GM19023 (cell line): ENCODE data around the gene ST3GAL3.
"Not testable (repeated sequence)": the region's sequence is repeated elsewhere in the genome, so short reads cannot be mapped to it uniquely, and the experiment has no call there.

Experiments used
- ATAC-seq: cut with Tn5 transposase; IDR thresholded peaks from one replicate; pipeline ENCODE4 v1.9.1; 2021; ENCODE audit warnings: mild to moderate bottlenecking, moderate library complexity; ENCODE audit not compliant: unreplicated experiment

The ST3GAL3 gene

DNA sequence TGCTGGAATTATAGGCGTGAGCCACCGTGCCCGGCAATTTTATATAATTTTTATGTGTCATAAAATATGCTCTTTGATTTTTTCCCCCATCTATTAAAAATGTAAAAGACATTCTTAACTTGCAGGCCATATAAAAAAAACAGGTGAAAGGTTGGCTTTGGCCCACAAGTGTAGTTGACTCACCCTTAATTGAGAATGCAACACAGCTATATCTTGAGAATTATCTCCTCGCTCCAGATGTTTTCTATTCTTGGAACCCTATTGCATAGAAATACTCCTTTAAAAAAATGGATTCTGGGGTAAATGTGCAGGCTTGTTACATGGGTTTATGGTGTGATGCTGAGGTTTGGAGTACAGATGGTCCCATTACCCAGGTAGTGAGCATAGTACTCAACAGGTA lies 112.0 kb downstream of the ST3GAL3 start:
- ATAC-seq = no peak

DNA sequence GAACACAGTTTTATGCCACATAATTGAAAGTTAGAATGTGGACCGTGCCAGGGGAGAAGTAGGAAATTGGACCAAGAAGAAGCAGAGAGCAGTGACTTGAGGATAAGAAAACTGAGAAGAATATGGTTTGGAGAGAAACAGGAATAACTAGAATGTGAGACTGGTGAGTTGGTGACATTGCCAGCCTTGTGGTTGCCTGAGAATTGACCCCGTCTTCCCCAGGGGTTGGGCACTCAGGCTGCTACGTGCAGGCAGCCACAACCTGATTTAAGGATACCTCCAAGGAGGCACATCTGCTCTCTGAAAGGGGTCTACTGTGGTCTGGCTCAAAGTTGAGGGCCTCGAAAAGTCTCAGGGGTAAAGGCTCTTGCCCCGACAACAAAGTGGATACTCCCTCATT lies 114.1 kb downstream of the ST3GAL3 start:
- ATAC-seq = no peak

DNA sequence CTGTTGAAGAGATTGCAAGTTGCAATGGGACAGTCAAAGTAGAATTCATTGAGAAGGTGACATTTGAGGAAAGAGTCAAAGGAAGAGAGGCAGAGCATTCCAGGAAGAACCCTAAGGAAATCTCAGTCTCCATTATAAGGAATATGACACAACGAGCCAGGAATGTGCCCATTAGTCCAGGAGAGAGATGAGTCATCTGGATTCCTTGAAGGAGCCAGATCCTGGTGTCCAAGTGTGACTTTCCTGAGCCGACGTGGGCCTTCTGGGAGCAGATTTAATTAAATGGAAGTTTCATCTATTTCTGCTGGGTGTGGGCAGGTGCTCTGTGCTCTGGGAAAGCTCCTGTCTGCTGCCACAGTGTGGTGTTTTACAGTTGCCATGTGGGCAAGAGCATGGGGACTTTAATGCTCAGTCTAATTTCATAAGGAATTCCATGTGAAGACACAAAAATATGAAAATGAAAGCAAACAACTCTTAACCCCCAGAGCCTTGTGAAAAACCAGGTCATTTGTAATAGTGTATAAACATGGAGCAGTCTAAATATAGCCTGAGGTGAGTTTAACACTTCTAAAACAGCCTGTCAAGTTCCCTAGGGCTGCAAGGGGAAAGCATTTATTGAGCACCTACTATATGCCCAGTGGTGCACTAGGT lies 114.8 kb downstream of the ST3GAL3 start:
- ATAC-seq = no peak

DNA sequence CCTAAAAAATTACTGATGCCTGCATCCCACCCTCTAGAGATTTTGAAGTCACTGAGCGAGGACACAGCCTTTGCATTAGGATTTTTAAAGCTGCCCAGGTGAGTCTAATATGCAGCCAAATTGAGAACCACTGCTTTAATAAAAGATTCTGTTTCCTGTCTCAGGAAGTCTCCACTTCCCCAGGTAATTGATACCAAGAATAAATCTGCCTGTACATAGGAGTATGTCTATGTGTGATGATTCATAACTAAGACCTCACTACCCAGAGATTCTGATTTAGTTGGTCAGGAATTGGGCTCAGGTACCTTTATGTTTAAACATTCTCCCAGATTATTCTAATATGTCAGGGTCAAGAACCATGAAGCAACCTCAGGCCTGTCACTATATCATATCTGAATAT lies 117.5 kb downstream of the ST3GAL3 start:
- ATAC-seq = no peak

DNA sequence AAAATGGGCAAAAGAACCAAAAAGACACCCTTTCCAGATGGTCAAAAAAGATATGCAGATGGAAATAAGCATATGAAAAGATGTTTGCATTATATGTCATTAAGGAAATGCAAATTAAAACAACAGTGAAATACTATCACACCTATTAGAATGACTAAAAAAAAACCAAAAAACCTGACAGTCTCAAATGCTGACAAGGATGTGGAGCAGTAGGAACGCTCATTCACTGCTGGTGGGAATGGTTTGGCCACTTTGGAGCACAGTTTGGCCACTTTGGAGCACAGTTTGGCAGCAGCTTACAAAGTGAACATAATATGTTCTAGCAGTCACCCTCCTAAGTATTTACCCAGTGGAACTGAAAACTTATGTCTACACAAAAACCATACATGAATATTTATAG lies 121.2 kb downstream of the ST3GAL3 start:
- no peak for ATAC-seq

DNA sequence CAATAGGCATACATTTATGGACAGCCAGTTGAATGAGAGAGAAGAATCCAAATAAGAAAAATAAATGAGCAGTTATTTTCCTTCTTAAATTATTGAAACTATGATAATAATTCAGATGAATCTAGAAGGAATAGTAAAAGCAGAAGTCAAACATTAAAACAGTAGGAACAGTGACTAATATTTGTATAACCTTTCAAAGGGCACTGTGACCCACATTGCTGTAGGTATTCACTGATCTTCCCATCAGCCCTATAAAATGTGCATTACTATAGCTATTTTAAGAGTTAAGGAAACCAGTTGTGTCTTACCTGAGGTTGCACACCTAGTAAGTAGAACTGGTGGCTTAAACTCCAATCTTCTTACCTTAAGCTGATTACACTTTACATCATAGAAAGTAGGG lies 123.5 kb downstream of the ST3GAL3 start:
- ATAC-seq = no peak

DNA sequence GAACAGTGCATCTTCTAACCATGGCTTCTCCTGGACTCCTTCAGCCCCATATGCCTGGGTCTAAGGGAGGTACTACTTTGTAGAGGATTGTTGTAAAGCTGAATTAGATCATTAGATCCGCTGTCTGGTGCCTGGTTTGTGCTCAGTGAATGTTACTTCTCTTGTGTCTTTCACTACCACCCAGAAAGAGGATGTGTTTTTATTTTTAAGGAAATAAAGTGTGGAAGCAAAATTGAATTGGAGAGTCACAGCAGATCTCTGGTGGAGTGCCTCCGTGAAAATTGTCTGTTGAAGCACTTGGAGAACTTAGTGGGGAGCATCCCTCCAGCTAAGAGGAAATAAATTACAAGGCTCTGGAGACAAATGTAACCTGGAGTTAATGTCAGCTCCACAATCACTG lies 124.5 kb downstream of the ST3GAL3 start:
- ATAC-seq = no peak

DNA sequence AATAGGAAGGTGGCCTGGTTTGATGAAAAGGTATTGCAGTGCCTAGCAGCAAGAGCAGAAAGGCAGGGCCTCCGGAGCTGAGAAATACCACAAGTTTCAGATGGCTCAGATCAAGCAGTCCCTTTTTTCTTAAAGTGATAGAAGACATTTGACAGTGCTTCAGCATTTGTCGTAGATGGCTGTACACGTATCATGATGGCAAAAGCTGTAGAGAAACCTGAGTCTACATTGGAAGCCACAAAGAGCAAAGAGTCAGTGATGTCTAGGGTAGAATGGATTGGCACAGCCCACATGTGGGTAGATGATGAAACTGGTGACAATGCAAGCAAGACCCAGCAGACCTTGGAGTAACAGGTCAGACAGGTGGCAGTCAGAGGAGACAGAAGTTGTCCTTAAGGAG lies 124.9 kb downstream of the ST3GAL3 start:
- ATAC-seq = no peak

DNA sequence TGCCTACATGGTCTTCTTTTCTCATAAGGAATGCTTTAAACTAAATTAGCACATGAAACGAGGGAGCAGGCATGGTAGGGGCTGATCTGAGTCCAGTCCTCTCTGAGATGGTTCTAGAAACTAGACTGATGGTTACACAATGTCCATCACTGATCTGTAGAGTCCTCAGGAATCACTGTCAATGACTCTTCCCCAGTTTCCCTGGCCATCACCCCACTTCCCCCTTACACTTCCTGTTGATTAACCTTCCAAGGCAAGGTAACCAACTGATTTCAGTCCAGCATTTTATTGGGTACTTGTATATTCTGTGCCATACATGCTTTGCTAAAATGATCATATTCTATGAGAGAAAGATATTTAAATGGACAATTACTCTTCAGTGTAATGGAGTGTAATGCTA lies 125.7 kb downstream of the ST3GAL3 start:
- no peak for ATAC-seq

DNA sequence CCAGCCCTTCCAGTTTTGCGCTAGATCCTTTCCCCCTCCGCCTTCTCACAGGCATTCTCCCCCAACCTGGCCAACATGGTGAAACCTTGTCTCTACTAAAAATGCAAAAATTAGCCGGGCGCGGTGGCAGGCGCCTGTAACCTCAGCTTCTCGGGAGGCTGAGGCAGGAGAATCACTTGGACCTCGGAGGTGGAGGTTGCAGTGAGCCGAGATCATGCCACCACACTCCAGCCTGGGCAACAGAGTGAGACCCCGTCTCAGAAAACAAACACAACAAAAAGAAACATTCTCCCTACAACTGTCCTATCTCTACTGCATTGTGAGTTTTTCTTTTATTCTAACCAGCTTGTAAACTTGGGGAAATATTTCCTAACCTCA lies 126.6 kb downstream of the ST3GAL3 start:
- not testable (repeated sequence) for ATAC-seq

DNA sequence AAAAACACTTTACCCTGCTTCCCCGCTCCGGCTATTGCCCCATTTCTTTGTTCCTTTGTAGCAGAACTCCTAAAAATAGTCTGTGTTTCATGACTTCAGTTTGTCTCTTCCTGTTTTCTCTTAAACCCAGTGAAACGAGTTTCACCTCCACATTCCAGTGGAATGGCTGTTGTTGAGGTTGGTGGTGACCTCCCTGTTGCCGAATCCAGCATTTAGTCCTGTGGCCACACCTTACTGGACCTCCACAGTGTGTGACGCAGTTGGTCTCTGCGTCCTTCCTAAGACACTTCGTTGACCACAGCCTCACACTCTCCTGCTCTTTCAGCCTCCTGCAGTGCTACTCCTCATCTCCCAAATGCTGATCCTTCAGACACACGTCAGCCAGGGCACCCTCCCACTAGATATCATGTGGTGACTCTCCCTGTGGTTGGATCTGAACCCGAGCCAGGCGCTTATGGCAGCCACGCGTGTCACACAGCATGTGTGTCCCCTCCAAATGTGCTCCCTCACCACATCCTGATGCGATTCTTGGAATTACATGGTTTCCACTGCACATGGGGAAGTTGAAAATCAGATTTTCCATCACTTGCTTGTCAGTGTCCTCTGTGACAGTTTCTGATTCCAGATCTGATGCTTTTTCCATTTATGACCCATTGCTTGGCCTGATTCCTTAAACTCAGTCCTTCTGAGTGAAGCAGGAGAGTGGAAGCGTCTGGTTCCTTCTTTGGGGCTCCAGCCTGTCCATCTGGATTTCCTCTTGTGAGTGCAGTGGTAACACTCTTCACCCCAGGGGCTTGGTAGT lies 127.1 kb downstream of the ST3GAL3 start:
- no peak for ATAC-seq

DNA sequence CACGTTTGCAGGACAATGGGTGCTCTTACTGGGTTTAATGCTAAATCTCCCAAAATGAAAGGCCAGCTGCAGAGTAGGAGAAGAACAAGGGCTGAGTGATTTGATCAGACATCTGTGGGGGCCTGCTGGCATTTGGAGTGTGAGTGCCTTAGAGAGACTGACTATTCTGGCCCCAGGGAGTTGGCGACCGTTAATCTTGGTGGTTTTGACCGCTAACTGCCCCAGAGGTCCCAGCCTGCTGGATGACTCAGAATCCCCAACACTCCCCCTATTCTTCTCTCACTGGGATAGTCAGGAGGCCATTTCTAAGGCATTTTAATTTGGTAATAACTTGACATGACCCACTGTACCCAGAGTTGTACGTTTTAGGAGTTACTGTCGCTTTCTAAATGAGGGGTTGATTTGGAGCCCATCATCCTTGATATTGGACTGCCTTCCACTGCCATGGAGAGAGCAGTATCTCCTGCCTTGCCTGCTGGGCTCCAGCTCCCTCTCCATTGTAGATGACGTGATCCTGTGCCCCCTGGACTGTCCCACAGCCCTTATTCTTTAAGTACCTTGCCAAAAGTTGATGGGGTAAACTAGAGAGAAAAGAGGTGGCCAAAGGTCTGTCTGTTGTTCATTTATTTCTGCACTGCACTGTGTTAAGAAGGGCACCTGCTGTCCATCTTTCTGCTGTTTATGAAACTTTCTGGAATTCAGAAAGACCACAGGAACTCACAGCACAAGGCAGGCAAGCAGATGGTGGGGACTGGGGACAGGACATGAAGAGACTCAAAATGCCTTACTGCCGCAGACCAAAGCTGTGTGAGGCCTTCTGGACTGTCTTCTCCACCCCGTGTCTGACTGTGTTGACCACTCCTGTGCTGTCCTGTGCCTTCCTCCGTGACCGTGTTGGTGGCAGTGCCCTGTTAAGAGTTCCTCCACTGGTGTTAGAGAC lies 128.0 kb downstream of the ST3GAL3 start:
- no peak for ATAC-seq

DNA sequence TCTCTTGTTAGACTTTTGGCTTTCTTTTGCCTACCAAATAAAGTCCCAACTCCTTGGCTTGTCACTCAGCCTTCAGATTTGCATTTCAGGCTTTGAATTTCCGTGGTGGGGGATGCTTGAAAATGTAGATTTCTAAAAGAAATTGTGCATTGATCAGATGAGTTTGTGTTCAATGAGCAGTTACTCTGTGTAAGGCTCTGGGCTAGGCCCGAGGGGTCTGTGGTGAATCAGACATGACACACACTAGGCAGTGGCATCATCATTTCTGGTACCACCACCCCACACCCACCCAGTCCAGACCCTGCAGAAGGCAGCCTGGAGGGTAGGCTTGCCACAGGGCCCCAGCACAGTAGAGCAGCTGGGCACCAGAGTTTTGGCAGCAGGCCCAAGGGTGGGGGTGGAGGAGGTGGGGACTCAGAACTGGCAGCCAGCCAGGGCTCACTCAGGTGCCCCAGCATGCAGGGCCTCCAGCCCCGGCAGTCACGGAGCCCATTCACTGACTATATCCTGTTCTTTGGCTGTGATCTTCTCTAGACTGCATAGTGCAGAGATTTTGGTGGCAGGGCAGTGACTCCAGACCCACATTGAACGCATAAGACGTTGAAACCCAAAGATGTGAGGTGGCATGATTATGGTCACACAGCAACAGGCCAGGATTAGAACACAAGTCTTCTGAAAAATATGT lies 129.1 kb downstream of the ST3GAL3 start:
- ATAC-seq = no peak

DNA sequence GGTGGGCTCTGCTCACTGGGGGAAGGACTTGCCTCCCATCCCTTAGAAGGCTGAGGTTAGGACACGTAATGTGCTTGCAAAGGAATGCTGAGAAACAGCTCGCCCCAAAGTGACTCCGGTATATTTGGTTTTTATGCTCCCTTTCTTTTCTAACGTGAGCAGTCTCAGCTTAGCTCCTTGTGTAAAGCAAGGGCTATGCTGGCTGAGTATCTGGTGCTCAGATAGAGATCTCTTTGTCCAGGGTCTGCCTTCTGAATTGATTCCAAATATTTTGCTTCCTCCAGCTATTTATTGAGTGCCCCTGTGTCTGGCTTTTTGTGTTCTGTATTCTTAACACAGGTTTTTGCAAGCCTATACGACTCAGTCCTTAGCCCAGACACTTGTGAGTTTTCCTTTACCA lies 131.7 kb downstream of the ST3GAL3 start:
- ATAC-seq = no peak

DNA sequence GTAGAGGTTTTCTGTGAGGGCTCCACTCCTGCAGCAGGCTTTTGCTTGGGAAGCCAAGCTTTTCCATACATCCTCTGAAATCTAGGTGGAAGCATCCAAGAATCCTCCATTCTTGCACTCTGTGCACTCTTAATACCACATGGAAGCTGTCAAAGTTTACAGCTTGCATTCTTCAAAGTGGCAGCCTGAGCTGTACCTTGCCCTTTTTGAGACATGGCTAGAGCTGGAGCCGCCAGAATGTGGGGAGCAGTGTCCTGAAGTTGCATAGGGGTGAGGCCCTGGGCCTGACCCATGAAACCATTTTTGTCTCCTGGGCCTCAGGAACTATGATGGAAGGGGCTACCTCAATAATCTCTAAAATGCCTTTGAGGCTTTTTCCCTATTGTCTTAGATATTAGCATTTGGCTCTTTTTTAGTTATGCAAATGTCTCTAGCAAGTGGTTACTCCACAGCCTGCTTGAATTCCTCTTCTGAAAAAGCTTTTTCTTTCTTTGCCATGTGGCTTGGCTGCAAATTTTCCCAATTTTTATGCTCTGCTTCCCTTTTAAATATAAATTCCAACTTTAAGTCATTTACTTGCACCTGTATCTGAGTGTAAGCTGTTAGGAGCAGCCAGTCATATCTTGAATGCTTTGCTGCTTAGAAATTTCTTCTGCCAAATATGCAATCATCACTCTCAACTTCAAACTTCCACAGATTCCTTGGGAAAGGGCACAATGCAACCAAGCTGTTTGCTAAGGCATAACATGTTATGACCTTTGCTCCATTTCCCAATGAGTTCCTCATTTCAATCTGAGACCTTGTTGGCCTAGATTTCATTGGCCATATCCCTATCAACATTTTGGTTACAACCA lies 134.2 kb downstream of the ST3GAL3 start:
- no peak for ATAC-seq

DNA sequence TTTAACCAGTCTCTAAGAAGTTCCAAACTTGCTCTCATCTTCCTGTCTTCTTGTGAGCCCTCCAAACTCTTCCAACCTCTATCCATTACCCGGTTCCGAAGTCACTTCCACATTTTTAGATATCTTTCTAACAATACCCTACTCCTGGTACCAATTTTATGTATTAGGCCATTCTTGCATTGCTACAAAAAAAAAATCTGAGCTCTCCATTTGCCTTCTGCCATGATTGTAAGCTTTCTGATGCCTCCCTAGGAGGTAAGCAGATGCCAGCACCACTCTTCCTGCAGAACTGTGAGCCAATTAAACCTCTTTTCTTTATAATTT lies 134.8 kb downstream of the ST3GAL3 start:
- ATAC-seq = no peak

DNA sequence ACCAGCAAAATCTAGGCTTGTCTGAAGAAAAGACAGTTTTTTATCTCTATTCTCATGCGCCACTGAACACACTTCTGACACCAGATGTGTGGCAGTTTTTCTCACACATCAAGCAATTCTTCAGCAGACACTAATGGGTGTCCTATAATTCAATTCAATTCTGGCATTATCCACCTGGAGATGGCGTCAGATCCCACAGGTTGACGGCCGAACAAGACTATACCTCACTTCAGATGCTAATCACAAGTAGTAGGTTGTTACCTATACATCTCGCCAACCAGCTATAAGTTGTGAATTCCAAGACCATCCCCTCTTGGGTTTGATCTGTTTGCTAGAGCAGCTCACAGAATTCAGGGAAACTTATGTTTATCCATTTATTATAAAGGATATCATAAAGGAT lies 136.3 kb downstream of the ST3GAL3 start:
- no peak for ATAC-seq

DNA sequence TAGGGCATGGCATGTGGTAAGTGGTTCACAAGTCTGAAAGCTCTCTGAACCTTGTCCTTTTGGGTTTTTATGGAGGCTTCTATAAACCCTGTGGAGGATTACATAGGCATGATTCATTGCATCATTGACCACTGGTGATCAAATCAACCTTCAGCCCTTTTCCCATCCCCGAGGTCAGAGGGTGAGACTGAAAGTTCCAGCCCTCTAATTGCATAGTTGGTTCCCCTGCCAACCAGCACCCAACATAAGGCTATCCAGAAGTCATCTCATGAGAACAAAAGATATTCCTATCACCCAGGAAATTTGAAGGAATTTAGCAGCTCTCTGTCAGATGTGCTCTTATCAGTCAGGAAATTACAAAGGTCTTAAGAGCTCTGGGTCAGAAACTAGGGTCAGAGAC lies 136.8 kb downstream of the ST3GAL3 start:
- ATAC-seq = no peak

DNA sequence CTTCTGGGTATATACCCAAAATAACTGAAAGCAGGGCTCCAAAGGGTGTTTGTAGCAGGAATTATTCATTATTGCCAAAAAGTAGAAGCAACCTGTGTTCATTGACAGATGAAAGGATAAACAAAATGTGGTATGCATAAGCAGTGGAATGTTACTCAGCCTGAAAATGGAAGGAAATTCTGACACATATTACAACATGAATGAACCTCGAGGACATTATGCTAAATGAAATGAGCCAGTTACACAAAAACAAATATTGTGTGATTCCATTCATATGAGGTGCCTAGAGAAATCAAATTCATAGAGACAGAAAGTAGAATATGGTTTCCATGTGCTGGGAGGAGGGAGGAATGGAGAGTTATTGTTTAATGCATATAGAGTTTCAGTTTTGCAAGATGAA lies 140.0 kb downstream of the ST3GAL3 start:
- no peak for ATAC-seq

DNA sequence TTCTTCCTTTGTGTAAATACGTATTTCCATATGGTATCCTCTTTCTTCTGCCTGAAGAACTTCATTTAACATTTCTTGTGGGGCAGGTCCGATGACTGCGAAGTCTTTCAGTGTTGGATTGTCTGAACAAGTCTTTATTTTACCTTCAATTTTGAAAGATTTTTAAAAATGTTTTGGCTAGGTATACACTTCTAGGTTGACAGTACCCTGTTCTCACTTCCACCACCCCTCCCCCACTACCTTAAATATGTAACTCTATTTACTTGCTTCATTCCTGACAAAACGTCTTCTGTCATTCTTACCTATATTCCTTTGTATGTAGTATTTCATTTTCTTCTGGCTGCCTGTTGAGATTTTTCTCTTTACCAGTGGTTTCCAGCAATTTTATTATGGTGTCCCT lies 140.5 kb downstream of the ST3GAL3 start:
- ATAC-seq = no peak
